HepG2 (cell line): ENCODE data around the gene EGLN1. TPM values are rescaled to one million over a fixed set of nuclear protein-coding genes. Genes with fewer than 3 reads are reported as not detected.

Source experiments
- ATAC-seq: fragments of 200-7000 bp; cut with Tn5 transposase; 3 replicates; pipeline ENCODE4 v1.9.1; 2020; ENCODE audit warnings: mild to moderate bottlenecking, moderate library complexity
- BruUV-seq: library from RNA; stranded (reverse); fragments of 400-500 nt; replicated peaks from 2 replicates; lab custom pipeline; 2021; lab: Mats Ljungman, UMichigan
- CTCF ChIA-PET: fragments of 300-600 bp; formaldehyde crosslinking; extraction: SDS; loops from one replicate; lab custom pipeline; 2021; ENCODE audit warnings: low total read pairs, inconsistent platforms, low intra/inter-chr PET ratio; lab: Yijun Ruan, JAX
- POLR2A ChIA-PET: fragments of 350-600 bp; sonication (Branson Sonifier 250); formaldehyde crosslinking; loops from one replicate; lab custom pipeline; 2020; ENCODE audit warnings: antibody characterized with exemption, inconsistent platforms; lab: Yijun Ruan, JAX
- DNase-seq: peaks from one replicate; pipeline ENCODE4 v3.0.0-alpha.2; 2015; ENCODE audit warnings: low spot score
- FAIRE-seq: peaks from 3 replicates; lab custom pipeline; 2011; peaks lifted over from hg19 to GRCh38; lab: Jason Lieb, UNC
- H2AFZ ChIP-seq: one replicate; pipeline ENCODE4 v1.6.1; 2011; ENCODE audit warnings: low read length, inconsistent platforms
- H3K27ac ChIP-seq: fragments of 300-600 bp; 3 replicates; pipeline ENCODE4 v1.8.0; 2011; ENCODE audit warnings: mixed run types, mild to moderate bottlenecking, mixed read lengths, low read length, inconsistent platforms; ENCODE audit not compliant: insufficient read depth; ENCODE audit errors: extremely low read length
- H3K27me3 ChIP-seq, 2 experiments: fragments of 200-600 bp in 1 of 2; 2 replicates in 1 of 2; 3 replicates in 1 of 2; pipeline versions ENCODE4 v1.6.0 to v1.8.0; 2011; ENCODE audit warnings: low read length in 2 of 2, mild to moderate bottlenecking in 2 of 2, moderate library complexity in 2 of 2, inconsistent platforms in 1 of 2; ENCODE audit not compliant: insufficient read depth in 2 of 2, control insufficient read depth in 1 of 2
- H3K36me3 ChIP-seq, 2 experiments: fragments of 200-600 bp in 1 of 2; replicated peaks in 1 of 2; 2 replicates in 1 of 2; 3 replicates in 1 of 2; pipeline versions ENCODE4 v1.5.1 to v1.8.0; 2011; ENCODE audit warnings: low read length in 2 of 2, inconsistent platforms in 1 of 2; ENCODE audit not compliant: insufficient read depth in 2 of 2, control insufficient read depth in 1 of 2
- H3K4me1 ChIP-seq: 2 replicates; pipeline ENCODE4 v1.5.1; 2012; ENCODE audit warnings: low read length, inconsistent platforms; ENCODE audit not compliant: insufficient read depth
- H3K4me2 ChIP-seq: 2 replicates; pipeline ENCODE4 v1.6.0; 2011; ENCODE audit warnings: low read depth, low read length, inconsistent platforms
- H3K4me3 ChIP-seq, 3 experiments: fragments of 200-600 bp in 1 of 3; sonication (generic), shearing (Covaris generic) in 1 of 3; replicated peaks in 1 of 3; 2 replicates each; pipeline ENCODE4 v1.5.1; 2011 to 2016; ENCODE audit warnings: low read length in 3 of 3, inconsistent platforms in 2 of 3, low read depth in 2 of 3, mild to moderate bottlenecking in 2 of 3, control low read depth in 1 of 3, mixed read lengths in 1 of 3; ENCODE audit not compliant: insufficient read depth in 1 of 3
- H3K79me2 ChIP-seq: one replicate; pipeline ENCODE4 v1.6.1; 2011; ENCODE audit warnings: low read length, inconsistent platforms; ENCODE audit not compliant: insufficient read depth
- H3K9ac ChIP-seq: 2 replicates; pipeline ENCODE4 v1.6.0; 2011; ENCODE audit warnings: mild to moderate bottlenecking, low read depth, low read length, inconsistent platforms; ENCODE audit not compliant: insufficient read depth
- H3K9me3 ChIP-seq: 2 replicates; pipeline ENCODE4 v1.5.1; 2012; ENCODE audit warnings: mild to moderate bottlenecking, low read length
- H4K20me1 ChIP-seq: 2 replicates; pipeline ENCODE4 v1.6.0; 2011; ENCODE audit warnings: inconsistent platforms, mild to moderate bottlenecking, low read length, moderate library complexity; ENCODE audit not compliant: insufficient read depth
- IRX3 ChIP-seq: sonication (generic); formaldehyde crosslinking; IDR thresholded peaks from 2 replicates; pipeline ENCODE4 v1.8.1; 2023; ENCODE audit warnings: mild to moderate bottlenecking, low read depth, missing genetic modification reagents, borderline replicate concordance
- ISX ChIP-seq: sonication (generic); formaldehyde crosslinking; conservative IDR thresholded peaks from 2 replicates; pipeline ENCODE4 v1.5.0; 2020; ENCODE audit warnings: missing genetic modification reagents
- NCOA2 ChIP-seq: sonication (generic); formaldehyde crosslinking; IDR thresholded peaks from 2 replicates; pipeline ENCODE4 v1.8.0; 2022; ENCODE audit warnings: inconsistent platforms
- RNF2 ChIP-seq: fragments of 450-650 bp; conservative IDR thresholded peaks from 2 replicates; pipeline ENCODE4 v1.6.1; 2016; ENCODE audit warnings: low read depth
- SP2 ChIP-seq: sonication (generic); formaldehyde crosslinking; IDR thresholded peaks from 2 replicates; pipeline ENCODE4 v1.5.1; 2020; ENCODE audit warnings: mild to moderate bottlenecking, missing genetic modification reagents
- ZIK1 ChIP-seq: sonication (generic); formaldehyde crosslinking; IDR thresholded peaks from 2 replicates; pipeline ENCODE4 v1.5.0; 2020; ENCODE audit warnings: mild to moderate bottlenecking, low read depth, missing genetic modification reagents, borderline replicate concordance
- ZNF431 ChIP-seq: sonication (generic); formaldehyde crosslinking; IDR thresholded peaks from 2 replicates; pipeline ENCODE4 v1.9.0; 2022; ENCODE audit warnings: missing genetic modification reagents, low read depth, mild to moderate bottlenecking, borderline replicate concordance
- WGBS: methylation state at CpG from one replicate; pipeline ENCODE4 v1.1.6; 2017; ENCODE audit warnings: low lambda C conversion rate; 5-methylcytosine and 5-hydroxymethylcytosine counted together
- in situ Hi-C: cut with HindIII; loops from 2 replicates; pipeline ENCODE4 v1.10.0; 2017; ENCODE audit warnings: low pct_unique_long_range_greater_than_20kb; ENCODE audit not compliant: extremely low pct_ligation_motif_present
- intact Hi-C: fragments of 100-400 bp; cut with micrococcal nuclease; formaldehyde crosslinking; loops from one replicate; pipeline ENCODE4 v1.10.0; 2022; ENCODE audit not compliant: unreplicated experiment
- polyA plus RNA-seq, 8 experiments: library from polyadenylated mRNA; depleted of rRNA in 3 of 8; stranded (reverse) in 7 of 8; unstranded in 1 of 8; fragments of >200 nt; fragmentation: Illumina TruSeq in 4 of 8; extraction: Trizol in 4 of 8; gene quantifications; 2 replicates each; pipeline versions ENCODE4 v1.2.1 to v1.2.3, GENCODE V29; 2011 to 2016; ENCODE audit warnings: low read depth in 4 of 8, missing spikeins in 1 of 8, mixed read lengths in 1 of 8; ENCODE audit not compliant: insufficient read depth in 1 of 8
- total RNA-seq, 5 experiments: library from RNA; depleted of rRNA; stranded (reverse); fragments of >200 nt; fragmentation: Illumina TruSeq; extraction: Trizol; gene quantifications; 2 replicates each; pipeline ENCODE4 v1.2.3, GENCODE V29; 2016; ENCODE audit warnings: low read depth in 1 of 5
- TF ChIP-seq, protein P1 (sequence below): sonication (generic); formaldehyde crosslinking; IDR thresholded peaks from 2 replicates; pipeline ENCODE4 v1.4.0; 2020; ENCODE audit warnings: missing genetic modification reagents
- TF ChIP-seq, protein P2 (sequence below): sonication (generic); formaldehyde crosslinking; IDR thresholded peaks from 2 replicates; pipeline ENCODE4 v1.8.1; 2023; ENCODE audit warnings: mild to moderate bottlenecking, missing genetic modification reagents, borderline replicate concordance
- TF ChIP-seq, protein P3 (sequence below): sonication (generic); formaldehyde crosslinking; IDR thresholded peaks from 2 replicates; pipeline ENCODE4 v1.9.0; 2021; ENCODE audit warnings: missing genetic modification reagents, mild to moderate bottlenecking, borderline replicate concordance

Gene EGLN1
- total and polyA plus RNA-seq, 2 of the 13 experiments (the other 11 are each of a cell fraction or from before 2014, with no cell fraction given), result 34.4 to 44.1 TPM

DNA sequence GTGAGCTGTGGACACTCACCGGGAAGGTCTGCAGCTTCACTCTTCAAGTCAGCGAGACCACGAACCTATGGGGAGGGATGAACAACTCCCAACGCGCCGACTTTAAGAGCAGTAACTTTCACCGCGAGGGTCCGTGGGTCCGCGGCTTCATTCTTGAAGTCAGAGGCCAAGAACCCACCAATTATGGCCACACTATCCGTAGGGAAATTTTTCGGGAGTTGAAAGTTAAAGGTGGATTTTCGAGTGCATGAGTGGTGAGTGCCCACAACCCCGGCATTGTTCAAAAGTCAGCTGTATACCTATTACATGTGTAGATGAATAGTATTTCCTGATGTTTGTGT, 104.1 kb downstream of the EGLN1 start:
- ChIA-PET POLR2A (no interaction called here), CTCF (no interaction called here)
- Histone ChIP-seq H3K27ac (no peak overlapping the region), H2AFZ (no peak overlapping the region), H3K9ac (no peak overlapping the region), H3K79me2 (no peaks in the 10 kb centered on the region), H3K36me3 (no peaks in the 10 kb centered on the region), H3K27me3 (no peaks in the 10 kb centered on the region), H4K20me1 (no peaks in the 10 kb centered on the region), H3K4me2 (no peak overlapping the region), H3K4me1 (no peaks in the 10 kb centered on the region), H3K4me3 (no peak overlapping the region), H3K9me3 (no peaks in the 10 kb centered on the region)
- no TSS peak for BruUV-seq
- DNase-seq (no peak), ATAC-seq (no peak), FAIRE-seq (no peak)
- WGBS, result 91% methylated on average over 15 of the region's 15 CpGs
- TF ChIP-seq, protein P1, sequence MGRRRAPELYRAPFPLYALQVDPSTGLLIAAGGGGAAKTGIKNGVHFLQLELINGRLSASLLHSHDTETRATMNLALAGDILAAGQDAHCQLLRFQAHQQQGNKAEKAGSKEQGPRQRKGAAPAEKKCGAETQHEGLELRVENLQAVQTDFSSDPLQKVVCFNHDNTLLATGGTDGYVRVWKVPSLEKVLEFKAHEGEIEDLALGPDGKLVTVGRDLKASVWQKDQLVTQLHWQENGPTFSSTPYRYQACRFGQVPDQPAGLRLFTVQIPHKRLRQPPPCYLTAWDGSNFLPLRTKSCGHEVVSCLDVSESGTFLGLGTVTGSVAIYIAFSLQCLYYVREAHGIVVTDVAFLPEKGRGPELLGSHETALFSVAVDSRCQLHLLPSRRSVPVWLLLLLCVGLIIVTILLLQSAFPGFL (CRISPR knock-in tag), result no peak
- TF ChIP-seq, protein P2, sequence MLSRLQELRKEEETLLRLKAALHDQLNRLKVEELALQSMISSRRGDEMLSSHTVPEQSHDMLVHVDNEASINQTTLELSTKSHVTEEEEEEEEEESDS, result no peak
- TF ChIP-seq, protein P3, sequence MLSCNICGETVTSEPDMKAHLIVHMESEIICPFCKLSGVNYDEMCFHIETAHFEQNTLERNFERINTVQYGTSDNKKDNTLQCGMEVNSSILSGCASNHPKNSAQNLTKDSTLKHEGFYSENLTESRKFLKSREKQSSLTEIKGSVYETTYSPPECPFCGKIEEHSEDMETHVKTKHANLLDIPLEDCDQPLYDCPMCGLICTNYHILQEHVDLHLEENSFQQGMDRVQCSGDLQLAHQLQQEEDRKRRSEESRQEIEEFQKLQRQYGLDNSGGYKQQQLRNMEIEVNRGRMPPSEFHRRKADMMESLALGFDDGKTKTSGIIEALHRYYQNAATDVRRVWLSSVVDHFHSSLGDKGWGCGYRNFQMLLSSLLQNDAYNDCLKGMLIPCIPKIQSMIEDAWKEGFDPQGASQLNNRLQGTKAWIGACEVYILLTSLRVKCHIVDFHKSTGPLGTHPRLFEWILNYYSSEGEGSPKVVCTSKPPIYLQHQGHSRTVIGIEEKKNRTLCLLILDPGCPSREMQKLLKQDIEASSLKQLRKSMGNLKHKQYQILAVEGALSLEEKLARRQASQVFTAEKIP, result no peak
- TF ChIP-seq ZNF431 (CRISPR knock-in tag) (no peak), SP2 (CRISPR knock-in tag) (no peak), ZIK1 (CRISPR knock-in tag) (no peak), ISX (CRISPR knock-in tag) (no peak), IRX3 (CRISPR knock-in tag) (no peak), NCOA2 (CRISPR knock-in tag) (no peak), RNF2 (no peak)
- intact Hi-C loops, result no loop called here
- in situ Hi-C loops, result no loop called here
